GM18502 (cell line): ENCODE data around the gene CORO7.
A peak's percentile ranks its signal among the peaks of the same experiment; 100 is the strongest.

ENCODE experiments used
- ATAC-seq: cut with Tn5 transposase; IDR thresholded peaks from one replicate; pipeline ENCODE4 v1.9.1; 2021; ENCODE audit warnings: mild to moderate bottlenecking; ENCODE audit not compliant: unreplicated experiment, poor library complexity

The CORO7 gene

GRCh38 chr16:4373909-4374742 is 42.3 kb downstream of the CORO7 start:
- no peak for ATAC-seq

GRCh38 chr16:4373356-4373908 is 43.0 kb downstream of the CORO7 start:
- no peak for ATAC-seq

- no peak for ATAC-seq
Measured at GRCh38 chr16:4372578-4373355, 43.6 kb downstream of the CORO7 start.

- peak; percentile 34 for ATAC-seq
Measured at GRCh38 chr16:4372001-4372577, 44.3 kb downstream of the CORO7 start.

GRCh38 chr16:4371357-4372000 is 44.9 kb downstream of the CORO7 start, which contains the start of gene VASN:
Gene VASN, plus strand, starts transcription at chr16:4371848. Its CDS starts 9,030 bp downstream, at chr16:4380878.
- ATAC-seq = peak; percentile 63

- ATAC-seq = no peak
Measured at GRCh38 chr16:4370570-4371356, 45.6 kb downstream of the CORO7 start.

- no peak for ATAC-seq
Measured at GRCh38 chr16:4370151-4370550, 46.2 kb downstream of the CORO7 start.

GRCh38 chr16:4369007-4369733 is 47.2 kb downstream of the CORO7 start:
- ATAC-seq = no peak

- no peak for ATAC-seq
Measured at GRCh38 chr16:4367393-4367856, 49.0 kb downstream of the CORO7 start.

GRCh38 chr16:4366016-4366415 is 50.4 kb downstream of the CORO7 start:
- ATAC-seq = no peak

GRCh38 chr16:4365615-4366014 is 50.8 kb downstream of the CORO7 start:
- ATAC-seq = no peak

- peak; percentile 63 for ATAC-seq
Measured at GRCh38 chr16:4365014-4365406, 51.4 kb downstream of the CORO7 start.

- no peak for ATAC-seq
Measured at GRCh38 chr16:4364196-4365013, 52.0 kb downstream of the CORO7 start.

- no peak for ATAC-seq
Measured at GRCh38 chr16:4362476-4363135, 53.8 kb downstream of the CORO7 start.

- no peak for ATAC-seq
Measured at GRCh38 chr16:4361944-4362311, 54.5 kb downstream of the CORO7 start.

GRCh38 chr16:4361033-4361943 is 55.1 kb downstream of the CORO7 start:
- no peak for ATAC-seq
